HepG2 (cell line): Measurements from ENCODE around the gene IPO13. TPM values are rescaled to one million over a fixed set of nuclear protein-coding genes. Genes with fewer than 3 reads are reported as not detected.

Experiments used
- BRD4 ChIP-seq: sonication (generic); formaldehyde crosslinking; IDR thresholded peaks from 2 replicates; pipeline ENCODE4 v1.4.0; 2020; ENCODE audit warnings: missing genetic modification reagents
- E2F1 ChIP-seq: sonication (generic); formaldehyde crosslinking; IDR thresholded peaks from 2 replicates; pipeline ENCODE4 v1.5.0; 2020; ENCODE audit warnings: missing genetic modification reagents
- KDM1A ChIP-seq: IDR thresholded peaks from 2 replicates; pipeline ENCODE4 v1.6.1; 2016; ENCODE audit warnings: missing compliant biosample characterization
- PHF8 ChIP-seq: sonication (generic); formaldehyde crosslinking; IDR thresholded peaks from 2 replicates; pipeline ENCODE4 v1.5.0; 2020; ENCODE audit warnings: missing genetic modification reagents
- RORA ChIP-seq: sonication (generic); formaldehyde crosslinking; IDR thresholded peaks from 2 replicates; pipeline ENCODE4 v1.5.0; 2020; ENCODE audit warnings: mild to moderate bottlenecking, missing genetic modification reagents, moderate library complexity
- THAP11 ChIP-seq: IDR thresholded peaks from 2 replicates; pipeline ENCODE4 v1.6.1; 2016; ENCODE audit warnings: missing biosample characterization, missing genetic modification reagents
- YEATS4 ChIP-seq: sonication (generic); formaldehyde crosslinking; IDR thresholded peaks from 2 replicates; pipeline ENCODE4 v1.4.0; 2020; ENCODE audit warnings: missing genetic modification reagents, borderline replicate concordance
- ZBTB20 ChIP-seq: sonication (generic); formaldehyde crosslinking; IDR thresholded peaks from 2 replicates; pipeline ENCODE4 v1.8.1; 2023; ENCODE audit warnings: missing genetic modification reagents, low read depth, mild to moderate bottlenecking, borderline replicate concordance
- ZBTB43 ChIP-seq: sonication (generic); formaldehyde crosslinking; conservative IDR thresholded peaks from 2 replicates; pipeline ENCODE4 v1.4.0; 2020; ENCODE audit warnings: missing genetic modification reagents
- ZBTB8A ChIP-seq: sonication (generic); formaldehyde crosslinking; IDR thresholded peaks from 2 replicates; pipeline ENCODE4 v1.4.0; 2020; ENCODE audit warnings: mild to moderate bottlenecking, low read depth, missing genetic modification reagents, borderline replicate concordance
- ZFX ChIP-seq: sonication (generic); formaldehyde crosslinking; IDR thresholded peaks from 2 replicates; pipeline ENCODE4 v1.4.0; 2020; ENCODE audit warnings: mild to moderate bottlenecking, low read depth, missing genetic modification reagents, moderate library complexity
- ZNF543 ChIP-seq: sonication (generic); formaldehyde crosslinking; IDR thresholded peaks from 2 replicates; pipeline ENCODE4 v1.4.0; 2020; ENCODE audit warnings: mild to moderate bottlenecking, missing genetic modification reagents
- ZNF574 ChIP-seq: sonication (generic); formaldehyde crosslinking; IDR thresholded peaks from 2 replicates; pipeline ENCODE4 v1.4.0; 2020; ENCODE audit warnings: missing genetic modification reagents
- ZNF777 ChIP-seq: sonication (generic); formaldehyde crosslinking; IDR thresholded peaks from 2 replicates; pipeline ENCODE4 v1.4.0; 2020; ENCODE audit warnings: missing genetic modification reagents
- polyA plus RNA-seq, 8 experiments: library from polyadenylated mRNA; depleted of rRNA in 3 of 8; stranded (reverse) in 7 of 8; unstranded in 1 of 8; fragments of >200 nt; fragmentation: Illumina TruSeq in 4 of 8; extraction: Trizol in 4 of 8; gene quantifications; 2 replicates each; pipeline versions ENCODE4 v1.2.1 to v1.2.3, GENCODE V29; 2011 to 2016; ENCODE audit warnings: low read depth in 4 of 8, missing spikeins in 1 of 8, mixed read lengths in 1 of 8; ENCODE audit not compliant: insufficient read depth in 1 of 8
- total RNA-seq, 5 experiments: library from RNA; depleted of rRNA; stranded (reverse); fragments of >200 nt; fragmentation: Illumina TruSeq; extraction: Trizol; gene quantifications; 2 replicates each; pipeline ENCODE4 v1.2.3, GENCODE V29; 2016; ENCODE audit warnings: low read depth in 1 of 5
- TF ChIP-seq, protein P1 (sequence below): sonication (generic); formaldehyde crosslinking; conservative IDR thresholded peaks from 2 replicates; pipeline ENCODE4 v1.8.1; 2023; ENCODE audit warnings: missing genetic modification reagents
- TF ChIP-seq, protein P2 (sequence below): sonication (generic); formaldehyde crosslinking; IDR thresholded peaks from 2 replicates; pipeline ENCODE4 v1.5.1; 2020; ENCODE audit warnings: mild to moderate bottlenecking, missing genetic modification reagents, moderate library complexity

IPO13 gene
- total and polyA plus RNA-seq, 2 of the 13 experiments (the other 11 are each of a cell fraction or from before 2014, with no cell fraction given), result 12.9 to 15.6 TPM

DNA sequence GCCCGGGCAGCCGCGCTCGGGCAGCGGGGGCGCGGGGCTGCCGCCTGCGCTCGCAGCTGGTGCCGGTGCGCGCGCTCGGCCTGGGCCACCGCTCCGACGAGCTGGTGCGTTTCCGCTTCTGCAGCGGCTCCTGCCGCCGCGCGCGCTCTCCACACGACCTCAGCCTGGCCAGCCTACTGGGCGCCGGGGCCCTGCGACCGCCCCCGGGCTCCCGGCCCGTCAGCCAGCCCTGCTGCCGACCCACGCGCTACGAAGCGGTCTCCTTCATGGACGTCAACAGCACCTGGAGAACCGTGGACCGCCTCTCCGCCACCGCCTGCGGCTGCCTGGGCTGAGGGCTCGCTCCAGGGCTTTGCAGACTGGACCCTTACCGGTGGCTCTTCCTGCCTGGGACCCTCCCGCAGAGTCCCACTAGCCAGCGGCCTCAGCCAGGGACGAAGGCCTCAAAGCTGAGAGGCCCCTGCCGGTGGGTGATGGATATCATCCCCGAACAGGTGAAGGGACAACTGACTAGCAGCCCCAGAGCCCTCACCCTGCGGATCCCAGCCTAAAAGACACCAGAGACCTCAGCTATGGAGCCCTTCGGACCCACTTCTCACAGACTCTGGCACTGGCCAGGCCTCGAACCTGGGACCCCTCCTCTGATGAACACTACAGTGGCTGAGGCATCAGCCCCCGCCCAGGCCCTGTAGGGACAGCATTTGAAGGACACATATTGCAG lies 10.2 kb upstream of the IPO13 start (continued):
- TF ChIP-seq KDM1A (0 out of 2 replicates have a peak, but pooled peaks have one; percentile 14), ZBTB43 (peak; percentile 51; the same call in 1 of the 2 replicates), ZBTB20 (CRISPR knock-in tag) (peak; percentile 46; the same call in 1 of the 2 replicates), RORA (CRISPR knock-in tag) (no peak), ZNF543 (CRISPR knock-in tag) (no peak), YEATS4 (CRISPR knock-in tag) (peak; percentile 57; the same call in 1 of the 2 replicates), BRD4 (CRISPR knock-in tag) (0 out of 2 replicates have a peak, but pooled peaks have one; percentile 40), E2F1 (peak; percentile 50; the same call in 1 of the 2 replicates), PHF8 (CRISPR knock-in tag) (peak; percentile 60; the same call in 1 of the 2 replicates), ZNF574 (CRISPR knock-in tag) (peak; percentile 48), THAP11 (CRISPR knock-in tag) (peak; percentile 48; the same call in 1 of the 2 replicates), ZNF777 (CRISPR knock-in tag) (peak; percentile 78), ZBTB8A (CRISPR knock-in tag) (no peak), ZFX (CRISPR knock-in tag) (peak; percentile 90)
- TF ChIP-seq, protein P1, sequence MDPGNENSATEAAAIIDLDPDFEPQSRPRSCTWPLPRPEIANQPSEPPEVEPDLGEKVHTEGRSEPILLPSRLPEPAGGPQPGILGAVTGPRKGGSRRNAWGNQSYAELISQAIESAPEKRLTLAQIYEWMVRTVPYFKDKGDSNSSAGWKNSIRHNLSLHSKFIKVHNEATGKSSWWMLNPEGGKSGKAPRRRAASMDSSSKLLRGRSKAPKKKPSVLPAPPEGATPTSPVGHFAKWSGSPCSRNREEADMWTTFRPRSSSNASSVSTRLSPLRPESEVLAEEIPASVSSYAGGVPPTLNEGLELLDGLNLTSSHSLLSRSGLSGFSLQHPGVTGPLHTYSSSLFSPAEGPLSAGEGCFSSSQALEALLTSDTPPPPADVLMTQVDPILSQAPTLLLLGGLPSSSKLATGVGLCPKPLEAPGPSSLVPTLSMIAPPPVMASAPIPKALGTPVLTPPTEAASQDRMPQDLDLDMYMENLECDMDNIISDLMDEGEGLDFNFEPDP, result 0 out of 2 replicates have a peak, but pooled peaks have one; percentile 70
- TF ChIP-seq, protein P2, sequence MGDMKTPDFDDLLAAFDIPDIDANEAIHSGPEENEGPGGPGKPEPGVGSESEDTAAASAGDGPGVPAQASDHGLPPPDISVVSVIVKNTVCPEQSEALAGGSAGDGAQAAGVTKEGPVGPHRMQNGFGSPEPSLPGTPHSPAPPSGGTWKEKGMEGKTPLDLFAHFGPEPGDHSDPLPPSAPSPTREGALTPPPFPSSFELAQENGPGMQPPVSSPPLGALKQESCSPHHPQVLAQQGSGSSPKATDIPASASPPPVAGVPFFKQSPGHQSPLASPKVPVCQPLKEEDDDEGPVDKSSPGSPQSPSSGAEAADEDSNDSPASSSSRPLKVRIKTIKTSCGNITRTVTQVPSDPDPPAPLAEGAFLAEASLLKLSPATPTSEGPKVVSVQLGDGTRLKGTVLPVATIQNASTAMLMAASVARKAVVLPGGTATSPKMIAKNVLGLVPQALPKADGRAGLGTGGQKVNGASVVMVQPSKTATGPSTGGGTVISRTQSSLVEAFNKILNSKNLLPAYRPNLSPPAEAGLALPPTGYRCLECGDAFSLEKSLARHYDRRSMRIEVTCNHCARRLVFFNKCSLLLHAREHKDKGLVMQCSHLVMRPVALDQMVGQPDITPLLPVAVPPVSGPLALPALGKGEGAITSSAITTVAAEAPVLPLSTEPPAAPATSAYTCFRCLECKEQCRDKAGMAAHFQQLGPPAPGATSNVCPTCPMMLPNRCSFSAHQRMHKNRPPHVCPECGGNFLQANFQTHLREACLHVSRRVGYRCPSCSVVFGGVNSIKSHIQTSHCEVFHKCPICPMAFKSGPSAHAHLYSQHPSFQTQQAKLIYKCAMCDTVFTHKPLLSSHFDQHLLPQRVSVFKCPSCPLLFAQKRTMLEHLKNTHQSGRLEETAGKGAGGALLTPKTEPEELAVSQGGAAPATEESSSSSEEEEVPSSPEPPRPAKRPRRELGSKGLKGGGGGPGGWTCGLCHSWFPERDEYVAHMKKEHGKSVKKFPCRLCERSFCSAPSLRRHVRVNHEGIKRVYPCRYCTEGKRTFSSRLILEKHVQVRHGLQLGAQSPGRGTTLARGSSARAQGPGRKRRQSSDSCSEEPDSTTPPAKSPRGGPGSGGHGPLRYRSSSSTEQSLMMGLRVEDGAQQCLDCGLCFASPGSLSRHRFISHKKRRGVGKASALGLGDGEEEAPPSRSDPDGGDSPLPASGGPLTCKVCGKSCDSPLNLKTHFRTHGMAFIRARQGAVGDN (CRISPR knock-in tag), result peak; percentile 88
